Testis (tissue), 2 donors: ENCODE measurements around the gene CDK14.

Experiments
- CTCF ChIP-seq, 3 experiments: fragments of 450-650 bp in 2 of 3; fragments of 200-600 bp in 1 of 3; sonication (generic) in 1 of 3; IDR thresholded peaks; one replicate each; pipeline ENCODE4 v1.5.1; 2016 to 2019; ENCODE audit warnings: antibody characterized with exemption in 3 of 3, mild to moderate bottlenecking in 2 of 3, moderate library complexity in 1 of 3
- POLR2A ChIP-seq: fragments of 450-650 bp; IDR thresholded peaks from one replicate; pipeline ENCODE4 v1.6.1; 2017; ENCODE audit warnings: antibody characterized with exemption, mild to moderate bottlenecking, moderate library complexity

DNA sequence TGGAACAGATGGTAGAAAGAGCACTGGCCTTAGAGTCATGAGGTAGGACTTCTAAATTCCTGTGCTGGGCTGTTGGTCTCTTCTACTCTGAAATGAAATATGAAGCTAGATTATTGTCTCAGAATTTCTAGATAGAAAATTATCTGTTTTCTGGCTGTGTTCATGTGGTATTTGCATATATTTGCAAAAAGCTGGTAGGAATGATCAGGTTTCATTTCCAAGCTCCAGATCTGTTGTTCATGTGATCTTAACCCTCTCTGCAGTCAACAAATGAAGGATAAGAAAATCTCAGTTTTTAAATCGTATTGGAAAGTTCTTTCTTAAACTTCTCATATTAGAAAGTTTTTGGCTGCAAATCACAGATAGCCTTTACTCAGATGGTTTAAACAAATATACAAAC is 248.3 kb downstream of the CDK14 start:
- TF ChIP-seq POLR2A: no peak
- no peak for TF ChIP-seq CTCF (IDR thresholded peaks at IDR 0.05)
